ENCODE results near the gene GPR150. TPM values are rescaled to one million over a fixed set of nuclear protein-coding genes. Genes with fewer than 3 reads are reported as not detected.

GPR150 gene
- total RNA-seq, 3 donors from 2014 or later = 0.33 to 1.4 TPM; not detected in 1

DNA sequence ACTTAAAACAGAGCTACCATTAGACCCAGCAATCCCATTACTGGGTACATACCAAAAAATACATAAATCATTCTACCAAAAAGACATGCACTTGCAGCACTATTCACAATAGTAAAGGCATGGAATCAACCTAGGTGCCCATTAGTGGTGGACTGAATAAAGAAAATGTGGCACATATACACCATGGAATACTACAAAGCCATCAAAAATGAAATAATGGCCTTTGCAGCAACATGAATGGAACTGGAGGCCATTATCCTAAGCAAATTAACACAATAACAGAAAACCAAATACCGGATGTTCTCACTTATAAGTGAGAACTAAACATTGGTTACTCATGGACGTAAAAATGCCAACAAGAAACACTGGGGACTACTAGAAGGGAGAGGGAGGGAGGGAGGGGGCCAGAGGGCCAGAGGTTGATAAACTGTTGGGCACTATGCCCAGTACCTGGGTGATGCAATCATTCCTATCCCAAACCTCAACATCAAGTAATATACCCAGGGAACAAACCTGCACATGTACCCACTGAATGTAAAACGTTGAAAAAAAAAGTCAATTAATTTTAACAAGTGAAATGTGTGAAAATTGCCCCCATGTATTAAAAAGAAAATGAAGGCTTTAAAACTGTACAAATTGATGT lies 24.5 kb upstream of the GPR150 start:
- no peak for TF ChIP-seq POLR2A (IDR thresholded peaks at IDR 0.05)
- TF ChIP-seq, protein P1, sequence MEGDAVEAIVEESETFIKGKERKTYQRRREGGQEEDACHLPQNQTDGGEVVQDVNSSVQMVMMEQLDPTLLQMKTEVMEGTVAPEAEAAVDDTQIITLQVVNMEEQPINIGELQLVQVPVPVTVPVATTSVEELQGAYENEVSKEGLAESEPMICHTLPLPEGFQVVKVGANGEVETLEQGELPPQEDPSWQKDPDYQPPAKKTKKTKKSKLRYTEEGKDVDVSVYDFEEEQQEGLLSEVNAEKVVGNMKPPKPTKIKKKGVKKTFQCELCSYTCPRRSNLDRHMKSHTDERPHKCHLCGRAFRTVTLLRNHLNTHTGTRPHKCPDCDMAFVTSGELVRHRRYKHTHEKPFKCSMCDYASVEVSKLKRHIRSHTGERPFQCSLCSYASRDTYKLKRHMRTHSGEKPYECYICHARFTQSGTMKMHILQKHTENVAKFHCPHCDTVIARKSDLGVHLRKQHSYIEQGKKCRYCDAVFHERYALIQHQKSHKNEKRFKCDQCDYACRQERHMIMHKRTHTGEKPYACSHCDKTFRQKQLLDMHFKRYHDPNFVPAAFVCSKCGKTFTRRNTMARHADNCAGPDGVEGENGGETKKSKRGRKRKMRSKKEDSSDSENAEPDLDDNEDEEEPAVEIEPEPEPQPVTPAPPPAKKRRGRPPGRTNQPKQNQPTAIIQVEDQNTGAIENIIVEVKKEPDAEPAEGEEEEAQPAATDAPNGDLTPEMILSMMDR (IDR thresholded peaks at IDR 0.05) = no peak
- TF ChIP-seq POLR2AphosphoS5 (IDR thresholded peaks at IDR 0.05) = no peak
- no peaks in the 10 kb centered on the region for H3K36me3 ChIP-seq
- DNase-seq (ENCODE audit: low spot score in 2 of 2) = no peak
- no peaks in the 10 kb centered on the region for H3K9me3 ChIP-seq
- H3K27ac ChIP-seq = no peak overlapping the region
- no peak overlapping the region for H3K4me3 ChIP-seq
- H3K4me1 ChIP-seq = no peaks in the 10 kb centered on the region
- intact Hi-C loops (cut with DNase I; ENCODE audit: low total_unique reads) = no loop called here
- H3K27me3 ChIP-seq = no peaks in the 10 kb centered on the region

DNA sequence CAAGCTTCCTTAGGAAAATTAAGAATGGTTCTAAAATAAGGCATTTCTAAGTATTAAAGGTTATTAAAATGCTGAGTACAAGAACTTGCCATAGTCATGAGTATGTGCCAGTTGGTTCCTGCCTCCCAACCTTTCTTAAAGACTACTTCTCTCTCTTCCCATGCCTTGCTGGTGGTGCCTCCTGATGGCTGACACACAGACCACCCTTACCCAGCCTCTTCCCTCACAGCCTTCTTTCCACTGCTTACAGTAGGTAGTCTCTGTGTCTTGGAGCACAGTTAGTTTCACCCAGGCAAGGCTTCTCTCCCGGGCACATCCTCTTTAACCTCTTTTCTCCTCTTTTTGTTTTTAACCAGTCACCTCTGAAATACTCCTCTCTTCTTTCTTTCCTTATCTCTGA lies 20.6 kb upstream of the GPR150 start:
- Histone ChIP-seq H3K9me3 (no peaks in the 10 kb centered on the region), H3K4me1 (no peaks in the 10 kb centered on the region), H3K4me3 (no peak overlapping the region), H3K36me3 (peaks cover 7% of the 10 kb centered on the region), H3K27me3 (no peaks in the 10 kb centered on the region), H3K27ac (no peak overlapping the region)
- intact Hi-C loops (cut with DNase I; ENCODE audit: low total_unique reads) = no loop called here
- no peak for DNase-seq (ENCODE audit: low spot score in 2 of 2)
- TF ChIP-seq, protein P1 (IDR thresholded peaks at IDR 0.05) = no peak
- TF ChIP-seq POLR2A (IDR thresholded peaks at IDR 0.05) (no peak), POLR2AphosphoS5 (IDR thresholded peaks at IDR 0.05) (no peak)

DNA sequence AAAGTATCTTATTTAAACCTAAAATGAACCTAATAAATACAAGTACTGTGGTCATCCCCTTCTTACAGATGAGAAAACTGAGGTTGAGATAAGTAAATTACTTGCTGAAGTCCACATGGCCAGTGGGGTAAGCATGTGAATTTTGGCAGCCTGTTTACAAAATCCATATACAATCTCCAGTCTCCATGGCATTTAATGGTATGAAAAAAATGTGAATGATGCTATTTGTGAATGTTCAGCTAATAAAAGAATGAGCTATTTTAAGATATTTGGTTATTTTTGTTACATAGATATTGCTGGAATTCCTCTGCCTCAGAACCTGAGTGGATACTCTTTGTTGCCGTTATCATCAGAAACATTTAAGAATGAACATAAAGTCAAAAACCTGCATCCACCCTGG lies 19.3 kb upstream of the GPR150 start:
- Histone ChIP-seq H3K27me3 (no peaks in the 10 kb centered on the region), H3K27ac (no peak overlapping the region), H3K9me3 (no peaks in the 10 kb centered on the region), H3K4me1 (no peaks in the 10 kb centered on the region), H3K36me3 (peaks cover 7% of the 10 kb centered on the region), H3K4me3 (no peak overlapping the region)
- DNase-seq (ENCODE audit: low spot score in 2 of 2) = no peak
- intact Hi-C loops (cut with DNase I; ENCODE audit: low total_unique reads) = no loop called here
- TF ChIP-seq POLR2A (IDR thresholded peaks at IDR 0.05) (no peak), POLR2AphosphoS5 (IDR thresholded peaks at IDR 0.05) (no peak)
- TF ChIP-seq, protein P1 (IDR thresholded peaks at IDR 0.05) = no peak

DNA sequence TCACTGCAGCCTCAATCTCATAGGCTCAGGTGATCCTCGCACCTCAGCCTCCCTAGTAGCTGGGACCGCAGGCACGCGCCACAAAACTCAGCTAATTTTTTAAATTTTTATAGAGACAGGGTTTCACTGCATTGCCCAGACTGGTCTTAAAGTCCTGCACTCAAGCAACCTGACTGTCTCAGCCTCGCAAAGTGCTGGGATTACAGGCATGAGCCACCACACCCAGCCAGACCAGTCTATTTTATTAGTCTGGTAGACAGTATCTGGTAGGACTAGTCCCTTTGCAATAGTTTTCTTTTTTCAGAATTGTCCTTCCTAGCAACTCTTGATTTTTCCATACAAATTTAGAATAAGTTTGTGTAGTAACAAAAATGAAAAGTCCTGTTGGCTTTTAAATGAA lies 14.1 kb upstream of the GPR150 start:
- intact Hi-C loops (cut with DNase I; ENCODE audit: low total_unique reads) = no loop called here
- Histone ChIP-seq H3K27me3 (no peaks in the 10 kb centered on the region), H3K27ac (no peak overlapping the region), H3K4me1 (no peaks in the 10 kb centered on the region), H3K9me3 (no peaks in the 10 kb centered on the region), H3K4me3 (no peak overlapping the region), H3K36me3 (peaks cover 7% of the 10 kb centered on the region)
- TF ChIP-seq POLR2A (IDR thresholded peaks at IDR 0.05) = no peak
- no peak for TF ChIP-seq POLR2AphosphoS5 (IDR thresholded peaks at IDR 0.05)
- TF ChIP-seq, protein P1 (IDR thresholded peaks at IDR 0.05) = no peak
- DNase-seq (ENCODE audit: low spot score in 2 of 2) = no peak

DNA sequence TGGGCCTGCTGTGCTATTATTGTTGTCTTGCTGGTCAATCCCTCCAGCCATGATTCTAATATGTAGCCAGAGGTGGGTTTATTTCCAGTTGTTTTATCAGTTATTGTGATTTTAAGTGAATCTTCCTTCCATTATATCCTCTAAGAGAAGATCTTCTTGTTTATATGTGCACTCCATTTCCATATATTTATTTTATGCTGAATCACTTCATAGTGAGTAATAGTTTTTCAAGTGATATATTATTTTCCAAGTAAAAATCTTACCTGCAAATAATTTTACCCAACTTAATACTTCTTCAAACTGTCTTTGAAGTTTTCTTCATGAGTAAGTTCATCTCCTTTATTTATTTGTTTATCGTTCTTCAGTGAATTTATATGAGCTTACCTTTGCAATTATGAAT lies 13.5 kb upstream of the GPR150 start:
- Histone ChIP-seq H3K9me3 (no peaks in the 10 kb centered on the region), H3K4me3 (no peak overlapping the region), H3K27me3 (no peaks in the 10 kb centered on the region), H3K4me1 (no peaks in the 10 kb centered on the region), H3K36me3 (peaks cover 7% of the 10 kb centered on the region), H3K27ac (no peak overlapping the region)
- TF ChIP-seq, protein P1 (IDR thresholded peaks at IDR 0.05) = no peak
- TF ChIP-seq POLR2A (IDR thresholded peaks at IDR 0.05) (no peak), POLR2AphosphoS5 (IDR thresholded peaks at IDR 0.05) (no peak)
- DNase-seq (ENCODE audit: low spot score in 2 of 2) = no peak
- intact Hi-C loops (cut with DNase I; ENCODE audit: low total_unique reads) = no loop called here
